IPS-18a (cell line): ENCODE data around the gene KCNE4.

Experiments used
- H3K27ac ChIP-seq: one replicate; pipeline ENCODE4 v1.5.1; 2013; ENCODE audit warnings: low read length
- H3K27me3 ChIP-seq: one replicate; pipeline ENCODE4 v1.6.1; 2013; ENCODE audit warnings: mild to moderate bottlenecking, low read length; ENCODE audit not compliant: control insufficient read depth, insufficient read depth
- H3K36me3 ChIP-seq: one replicate; pipeline ENCODE4 v1.6.1; 2013; ENCODE audit warnings: low read depth, low read length; ENCODE audit not compliant: control insufficient read depth
- H3K4me1 ChIP-seq: one replicate; pipeline ENCODE4 v1.6.1; 2013; ENCODE audit warnings: low read depth, low read length; ENCODE audit not compliant: control insufficient read depth
- H3K4me3 ChIP-seq: one replicate; pipeline ENCODE4 v1.5.1; 2013; ENCODE audit warnings: low read length
- H3K9ac ChIP-seq: one replicate; pipeline ENCODE4 v1.6.1; 2013; ENCODE audit warnings: mild to moderate bottlenecking, low read length, moderate library complexity
- H3K9me3 ChIP-seq: one replicate; pipeline ENCODE4 v1.6.1; 2013; ENCODE audit warnings: low read depth, low read length; ENCODE audit not compliant: control insufficient read depth

Gene KCNE4

DNA sequence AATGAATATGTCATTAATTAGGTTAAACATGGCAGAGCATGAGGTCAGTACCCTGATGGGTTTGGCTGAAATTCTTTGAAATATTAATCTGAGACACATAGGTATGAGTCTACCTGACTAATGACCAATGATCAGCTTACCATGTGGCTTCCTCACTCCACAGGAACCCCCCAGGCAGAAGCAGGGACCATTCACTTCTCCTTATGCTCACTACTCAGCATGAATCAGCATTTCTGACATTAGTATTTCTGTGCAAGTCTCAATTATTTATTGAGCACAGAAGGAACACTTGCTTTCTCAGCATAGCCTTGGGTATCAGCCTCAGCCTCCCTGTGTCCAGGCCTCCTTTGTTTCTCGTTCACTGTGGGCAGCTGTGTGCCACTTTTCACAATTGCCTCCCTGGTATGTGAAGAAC lies 9.3 kb upstream of the KCNE4 start:
- Histone ChIP-seq H3K4me3 (no peak overlapping the region), H3K27me3 (no peaks in the 10 kb centered on the region), H3K36me3 (no peaks in the 10 kb centered on the region), H3K4me1 (peaks cover 15% of the 10 kb centered on the region), H3K27ac (no peak overlapping the region), H3K9me3 (no peaks in the 10 kb centered on the region), H3K9ac (no peak overlapping the region)

DNA sequence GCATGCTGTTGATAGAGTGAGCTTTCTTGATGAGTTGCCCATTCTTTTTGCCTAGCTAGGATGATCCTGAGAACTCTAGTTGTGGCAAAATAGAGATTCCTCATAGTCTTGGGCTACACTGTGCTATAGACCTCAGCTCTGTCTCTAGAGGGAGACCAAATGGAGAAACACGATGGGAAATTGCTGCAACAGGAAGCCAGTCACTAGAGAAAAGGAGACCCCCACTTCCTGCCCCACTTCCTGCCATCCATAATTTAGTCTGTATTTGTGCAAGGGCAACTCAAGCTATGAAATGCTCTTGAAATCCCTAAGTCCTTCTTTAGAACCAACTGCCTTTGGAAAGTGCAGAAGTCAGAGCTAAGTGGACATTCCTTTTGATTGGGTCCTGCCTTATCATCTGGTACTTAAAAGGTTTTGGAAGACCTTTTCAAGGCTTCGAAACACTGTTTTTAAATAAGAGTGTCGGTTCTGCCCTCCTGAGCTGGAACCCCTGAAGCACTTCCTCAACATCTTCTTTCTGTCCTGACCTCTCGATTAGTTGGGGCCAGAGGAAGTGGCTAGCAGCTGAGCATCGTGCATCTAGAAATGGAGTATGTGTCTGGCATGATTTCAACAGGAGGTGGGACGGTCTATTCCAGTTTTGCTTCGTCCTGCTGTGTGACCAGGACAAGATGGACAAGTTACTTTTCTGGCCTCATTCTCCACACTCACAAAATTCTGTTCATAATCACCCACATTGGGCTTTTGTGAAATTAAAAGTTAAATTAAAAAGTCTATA lies 8.6 kb upstream of the KCNE4 start:
- H3K27ac ChIP-seq: no peak overlapping the region
- H3K27me3 ChIP-seq: no peaks in the 10 kb centered on the region
- H3K4me1 ChIP-seq: peaks cover 8% of the 10 kb centered on the region
- H3K9me3 ChIP-seq: no peaks in the 10 kb centered on the region
- H3K9ac ChIP-seq: no peak overlapping the region
- H3K4me3 ChIP-seq: no peak overlapping the region
- no peaks in the 10 kb centered on the region for H3K36me3 ChIP-seq

DNA sequence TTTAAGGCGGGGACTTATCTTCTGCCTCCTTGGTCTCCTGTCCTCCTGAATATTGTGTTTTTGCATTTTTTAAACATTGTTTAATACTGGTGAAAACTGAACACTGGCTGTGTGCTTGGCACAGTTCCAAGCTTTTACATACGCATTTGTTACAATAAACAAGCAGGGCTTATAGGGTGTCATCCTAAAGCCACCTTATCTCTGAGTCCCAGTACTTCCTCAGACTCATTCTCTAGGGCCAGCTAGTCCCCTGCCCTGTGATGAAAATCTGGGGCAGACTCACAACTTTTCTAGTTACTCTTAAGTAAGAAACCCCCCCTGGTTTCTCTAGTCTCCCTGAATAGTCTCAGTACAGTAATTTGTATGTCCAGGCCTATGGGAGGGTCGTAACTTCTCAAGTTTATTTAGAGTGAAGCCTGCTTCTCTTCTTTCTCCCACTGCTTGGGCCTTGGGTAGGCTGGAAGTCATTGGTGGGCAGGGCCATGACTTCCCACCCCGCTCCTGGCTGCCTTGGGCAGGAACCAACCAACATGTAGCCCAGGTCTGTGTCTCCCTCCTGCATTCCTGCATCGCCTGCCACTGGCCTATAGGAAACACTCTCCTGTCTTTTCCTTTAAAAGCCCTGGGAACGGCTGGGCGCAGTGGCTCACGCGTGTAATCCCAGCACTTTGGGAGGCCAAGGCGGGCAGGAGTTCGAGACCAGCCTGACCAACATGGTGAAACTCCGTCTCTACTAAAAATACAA lies 7.7 kb upstream of the KCNE4 start:
- no peak overlapping the region for H3K27ac ChIP-seq
- no peaks in the 10 kb centered on the region for H3K36me3 ChIP-seq
- H3K4me1 ChIP-seq: no peaks in the 10 kb centered on the region
- H3K27me3 ChIP-seq: no peaks in the 10 kb centered on the region
- no peak overlapping the region for H3K4me3 ChIP-seq
- no peak overlapping the region for H3K9ac ChIP-seq
- no peaks in the 10 kb centered on the region for H3K9me3 ChIP-seq

DNA sequence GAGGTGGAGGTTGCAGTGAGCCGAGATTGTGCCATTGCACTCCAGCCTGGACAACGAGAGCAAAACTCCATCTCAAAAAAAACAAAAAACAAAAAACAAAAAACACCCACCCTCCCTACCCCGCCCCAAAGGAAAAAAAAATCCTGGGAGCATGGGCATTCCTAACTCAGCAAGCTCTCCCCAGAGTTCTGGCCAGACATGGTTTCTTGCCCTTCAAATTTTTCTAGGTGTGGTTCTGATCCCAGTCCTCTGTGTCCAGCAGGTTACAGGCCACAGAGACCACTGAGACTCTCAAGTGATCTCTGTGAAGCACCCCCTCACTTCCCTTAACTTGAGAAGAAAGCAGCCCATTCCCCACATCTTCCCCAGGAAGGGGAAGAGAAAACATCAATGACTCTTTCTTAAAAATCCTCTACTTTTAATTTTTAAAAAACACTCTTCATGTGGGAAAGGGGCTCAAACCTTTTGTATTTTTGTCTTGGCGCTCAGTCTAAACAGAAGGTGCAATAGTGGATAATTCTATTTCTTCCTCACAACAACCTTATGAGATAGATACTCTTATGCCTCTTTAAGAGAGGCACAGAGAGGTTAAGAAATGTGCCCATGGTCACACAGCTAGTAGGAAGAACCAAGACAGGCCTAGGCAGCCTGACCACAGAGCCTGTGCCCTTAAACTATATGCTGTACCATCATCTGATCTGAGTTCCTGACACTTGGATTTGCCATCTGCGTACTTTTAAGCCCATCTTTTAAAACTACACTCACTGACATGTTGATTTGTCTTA lies 6.9 kb upstream of the KCNE4 start:
- H3K27ac ChIP-seq: no peak overlapping the region
- no peak overlapping the region for H3K4me3 ChIP-seq
- no peaks in the 10 kb centered on the region for H3K27me3 ChIP-seq
- no peaks in the 10 kb centered on the region for H3K4me1 ChIP-seq
- H3K9ac ChIP-seq: no peak overlapping the region
- H3K9me3 ChIP-seq: no peaks in the 10 kb centered on the region
- H3K36me3 ChIP-seq: no peaks in the 10 kb centered on the region

- Histone ChIP-seq H3K9me3 (no peaks in the 10 kb centered on the region), H3K4me3 (no peak overlapping the region), H3K4me1 (peaks cover 5% of the 10 kb centered on the region), H3K27me3 (no peaks in the 10 kb centered on the region), H3K9ac (no peak overlapping the region), H3K27ac (no peak overlapping the region), H3K36me3 (no peaks in the 10 kb centered on the region)
Measured at GRCh38 chr2:223046470-223047040, 5.4 kb upstream of the KCNE4 start.

DNA sequence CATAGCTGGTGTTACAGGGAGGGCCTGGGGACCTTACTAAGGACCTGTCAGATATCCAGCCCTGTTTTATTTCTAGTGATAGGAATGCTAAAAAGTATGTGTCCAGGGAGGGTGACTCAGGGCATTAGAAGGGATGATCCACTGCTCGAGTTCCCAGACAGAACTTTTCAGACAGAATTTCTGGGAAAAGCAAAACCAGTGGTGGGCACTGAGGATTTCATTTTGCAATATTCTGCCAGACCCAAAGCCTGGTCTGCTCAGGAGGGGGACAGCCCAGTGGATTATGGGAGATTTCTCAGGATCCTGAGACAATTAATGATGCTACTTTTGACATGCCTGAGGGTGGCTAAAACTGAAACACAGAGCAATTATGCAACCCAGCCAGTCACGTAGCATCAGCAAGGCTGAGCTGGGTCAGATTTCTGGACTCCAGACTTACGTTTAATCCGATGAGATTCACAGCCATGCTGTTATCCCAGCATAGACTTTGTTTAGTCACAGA lies 4.7 kb upstream of the KCNE4 start:
- no peaks in the 10 kb centered on the region for H3K27me3 ChIP-seq
- H3K4me1 ChIP-seq: peaks cover 13% of the 10 kb centered on the region
- H3K4me3 ChIP-seq: no peak overlapping the region
- no peaks in the 10 kb centered on the region for H3K36me3 ChIP-seq
- no peak overlapping the region for H3K27ac ChIP-seq
- no peak overlapping the region for H3K9ac ChIP-seq
- H3K9me3 ChIP-seq: no peaks in the 10 kb centered on the region

DNA sequence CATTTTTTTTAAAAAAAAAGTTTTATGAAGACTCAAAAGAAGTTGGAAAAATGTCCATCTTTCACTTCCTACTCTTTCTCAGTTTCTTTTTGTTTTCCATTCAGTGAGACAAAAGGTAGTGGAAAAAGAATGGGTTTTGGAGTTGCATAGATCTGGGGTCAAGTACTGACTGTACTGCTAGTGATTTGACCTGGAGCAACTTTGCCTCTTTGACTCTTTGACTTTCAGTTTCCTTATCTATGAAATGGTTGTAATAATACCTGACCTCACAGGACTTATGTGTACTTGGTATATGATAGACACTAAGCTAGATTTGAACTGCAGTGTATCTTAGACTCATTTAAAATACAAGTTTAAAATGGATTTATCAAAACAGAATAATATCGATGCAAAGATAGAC lies 3.5 kb upstream of the KCNE4 start:
- Histone ChIP-seq H3K9ac (no peak overlapping the region), H3K9me3 (no peaks in the 10 kb centered on the region), H3K27me3 (no peaks in the 10 kb centered on the region), H3K4me1 (peaks cover 16% of the 10 kb centered on the region), H3K36me3 (no peaks in the 10 kb centered on the region), H3K27ac (no peak overlapping the region), H3K4me3 (no peak overlapping the region)

GRCh38 chr2:223049356-223049755 lies 2.6 kb upstream of the KCNE4 start:
- Histone ChIP-seq H3K4me1 (peaks cover 16% of the 10 kb centered on the region), H3K36me3 (no peaks in the 10 kb centered on the region), H3K9me3 (no peaks in the 10 kb centered on the region), H3K9ac (no peak overlapping the region), H3K4me3 (no peak overlapping the region), H3K27ac (no peak overlapping the region), H3K27me3 (no peaks in the 10 kb centered on the region)

DNA sequence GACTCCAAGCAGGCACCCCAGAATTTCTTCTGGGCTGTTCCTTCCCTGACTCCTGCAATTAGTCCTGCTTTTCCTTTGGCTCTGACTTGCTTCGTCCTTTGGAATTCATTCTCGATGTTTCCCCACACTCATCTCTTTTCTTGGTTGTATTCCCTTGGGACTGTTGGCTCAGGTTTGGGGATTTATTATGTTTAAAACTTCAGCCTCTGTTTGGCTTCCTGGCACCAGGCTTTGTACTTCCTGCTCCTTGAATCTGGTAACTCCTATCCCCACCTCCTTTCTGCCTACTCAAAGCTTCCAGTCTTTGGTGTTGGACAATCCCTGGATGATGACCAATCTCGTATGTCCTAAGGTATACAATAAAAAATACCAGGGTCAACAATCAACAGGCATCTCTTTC lies 1.8 kb upstream of the KCNE4 start:
- H3K4me3 ChIP-seq: no peak overlapping the region
- H3K4me1 ChIP-seq: peaks cover 16% of the 10 kb centered on the region
- H3K36me3 ChIP-seq: no peaks in the 10 kb centered on the region
- no peak overlapping the region for H3K27ac ChIP-seq
- H3K9ac ChIP-seq: no peak overlapping the region
- no peaks in the 10 kb centered on the region for H3K27me3 ChIP-seq
- H3K9me3 ChIP-seq: no peaks in the 10 kb centered on the region

GRCh38 chr2:223050900-223051504 lies 988 bp upstream of the KCNE4 start:
- Histone ChIP-seq H3K36me3 (no peaks in the 10 kb centered on the region), H3K27me3 (no peaks in the 10 kb centered on the region), H3K9me3 (no peaks in the 10 kb centered on the region), H3K9ac (no peak overlapping the region), H3K4me3 (no peak overlapping the region), H3K4me1 (peaks cover 16% of the 10 kb centered on the region), H3K27ac (no peak overlapping the region)
